GM10266 (cell line): ENCODE data around the gene SGTA.

Source experiments
- DNase-seq: peaks from one replicate; pipeline ENCODE4 v3.0.0; 2012; ENCODE audit errors: extremely low spot score
- CTCF ChIP-seq: IDR thresholded peaks from 2 replicates; pipeline ENCODE4 v1.5.1; 2012; ENCODE audit warnings: mild to moderate bottlenecking, low read depth; ENCODE audit not compliant: control insufficient read depth, insufficient read depth; ENCODE audit errors: missing control alignments

Gene SGTA

DNA sequence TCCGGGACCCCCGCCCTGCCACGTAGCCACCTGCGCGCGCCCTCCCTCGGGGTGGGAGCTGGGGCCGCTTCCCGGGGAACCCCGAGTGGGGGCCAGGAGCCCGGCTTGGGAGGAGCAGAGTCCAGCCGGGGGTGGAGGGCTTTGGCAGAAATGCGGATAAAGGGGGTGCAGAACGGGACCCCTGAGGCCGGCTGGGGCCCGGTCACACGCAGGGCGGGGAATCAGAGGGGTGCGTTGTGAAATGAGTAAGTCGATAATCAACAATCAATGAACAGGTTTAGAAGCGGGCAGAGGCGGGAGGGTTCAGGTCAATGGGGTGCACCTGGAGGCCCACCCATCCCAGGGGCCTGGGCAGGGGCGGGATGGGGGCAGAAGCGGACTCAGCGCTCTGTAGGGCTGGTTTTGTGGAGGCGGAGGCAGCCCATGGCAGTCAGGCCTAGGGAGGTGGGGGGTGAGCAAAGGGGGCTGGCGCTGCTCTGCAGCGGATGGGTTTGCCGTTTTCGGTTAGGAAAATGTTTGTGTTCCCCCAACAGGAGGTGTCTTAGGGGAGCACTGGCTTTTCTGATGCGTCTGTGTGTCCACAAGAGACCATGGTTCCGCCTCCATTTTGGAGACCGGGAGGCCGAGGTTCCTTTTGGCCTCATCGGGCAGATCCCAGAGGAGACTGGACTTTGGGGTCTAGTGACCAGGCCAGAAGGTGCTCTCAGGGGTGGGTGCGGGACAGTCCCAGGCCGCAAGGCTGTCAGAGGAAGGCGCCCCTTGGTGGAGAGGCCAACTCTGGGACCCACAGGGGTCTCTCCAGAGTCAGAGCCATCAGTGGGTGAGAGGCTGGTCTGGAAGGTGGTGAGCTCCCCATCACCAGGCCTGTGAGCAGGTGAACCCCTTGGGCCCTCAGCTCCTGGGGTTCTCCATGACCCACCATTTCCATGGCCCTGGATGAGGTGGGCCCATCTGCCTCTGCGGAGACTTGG is 61.2 kb downstream of the SGTA start:
- no peak for TF ChIP-seq CTCF
- no peak for DNase-seq

- no peak for TF ChIP-seq CTCF
Observed at GRCh38 chr19:2720777-2721569, 62.1 kb downstream of the SGTA start, which contains the start of gene DIRAS1. TSS of gene DIRAS1 (minus strand) at chr19:2721372. CDS start at chr19:2717806, 3,566 bp downstream.

GRCh38 chr19:2719920-2720776 is 62.9 kb downstream of the SGTA start:
- no peak for TF ChIP-seq CTCF
- DNase-seq = no peak

More at GRCh38 chr19:2720777-2721569, 62.1 kb downstream of the SGTA start, which contains the start of gene DIRAS1:
- no peak for DNase-seq

- TF ChIP-seq CTCF = no peak
- DNase-seq = no peak
Observed at GRCh38 chr19:2719232-2719735, 63.8 kb downstream of the SGTA start.

GRCh38 chr19:2717638-2718541 is 65.2 kb downstream of the SGTA start:
- DNase-seq = no peak
- no peak for TF ChIP-seq CTCF
